H7 (cell line): ENCODE data around the gene PPP6R2. TPM values are rescaled to one million over a fixed set of nuclear protein-coding genes. Genes with fewer than 3 reads are reported as not detected.
"Not testable (repeated sequence)": the region's sequence is repeated elsewhere in the genome, so short reads cannot be mapped to it uniquely, and the experiment has no call there.

Experiments
- DNase-seq: peaks from one replicate; pipeline ENCODE4 v3.0.0; 2012
- H3K27me3 ChIP-seq: 2 replicates; pipeline ENCODE4 v1.6.0; 2011; ENCODE audit warnings: mild to moderate bottlenecking, low read length; ENCODE audit not compliant: control insufficient read depth, insufficient read depth
- H3K36me3 ChIP-seq: replicated peaks from 2 replicates; pipeline ENCODE4 v1.5.1; 2011; ENCODE audit warnings: low read length; ENCODE audit not compliant: control insufficient read depth, insufficient read depth
- H3K4me3 ChIP-seq: 2 replicates; pipeline ENCODE4 v1.5.1; 2011; ENCODE audit warnings: low read depth, mild to moderate bottlenecking, control low read depth, low read length, moderate library complexity; ENCODE audit not compliant: insufficient read depth
- total RNA-seq: library from RNA; depleted of rRNA; stranded (reverse); fragments of >200 nt; shearing (Covaris generic); gene quantifications from 2 replicates; pipeline ENCODE4 v1.2.3, GENCODE V29; 2014

PPP6R2 gene
- total RNA-seq, 1 experiment from 2014 or later, result 48.7 TPM

GRCh38 chr22:50319503-50319951 is 23.6 kb upstream of the PPP6R2 start:
- no peaks in the 10 kb centered on the region for H3K36me3 ChIP-seq
- no peak overlapping the region for H3K4me3 ChIP-seq
- DNase-seq, result peak; percentile 55
- no peaks in the 10 kb centered on the region for H3K27me3 ChIP-seq

- no peak overlapping the region for H3K4me3 ChIP-seq
- DNase-seq, result no peak
- no peaks in the 10 kb centered on the region for H3K36me3 ChIP-seq
- no peaks in the 10 kb centered on the region; the same call in 1 of the 2 replicates for H3K27me3 ChIP-seq
These were observed 23.0 kb upstream of the PPP6R2 start for GRCh38 chr22:50320116-50320515.

GRCh38 chr22:50320671-50321325 is 22.3 kb upstream of the PPP6R2 start:
- Histone ChIP-seq H3K4me3 (no peak overlapping the region), H3K27me3 (peaks cover 2% of the 10 kb centered on the region; the same call in 1 of the 2 replicates), H3K36me3 (no peaks in the 10 kb centered on the region)
- peak; percentile 35 for DNase-seq

GRCh38 chr22:50322382-50323104 is 20.6 kb upstream of the PPP6R2 start:
- H3K4me3 ChIP-seq, DNase-seq, H3K27me3 ChIP-seq, H3K36me3 ChIP-seq: not testable (repeated sequence)

- Histone ChIP-seq H3K36me3 (no peaks in the 10 kb centered on the region), H3K4me3 (no peak overlapping the region), H3K27me3 (peaks cover 10% of the 10 kb centered on the region)
- DNase-seq, result peak; percentile 11
These were observed 19.2 kb upstream of the PPP6R2 start for GRCh38 chr22:50323900-50324299.

GRCh38 chr22:50325444-50326224 is 17.5 kb upstream of the PPP6R2 start:
- no peaks in the 10 kb centered on the region for H3K36me3 ChIP-seq
- H3K4me3 ChIP-seq, result no peak overlapping the region
- peak; percentile 26 for DNase-seq
- peaks cover 10% of the 10 kb centered on the region for H3K27me3 ChIP-seq

GRCh38 chr22:50326225-50326955 is 16.7 kb upstream of the PPP6R2 start:
- peak overlapping the region; percentile 57 for H3K4me3 ChIP-seq
- DNase-seq, result peak; percentile 62
- no peaks in the 10 kb centered on the region for H3K36me3 ChIP-seq
- peaks cover 10% of the 10 kb centered on the region for H3K27me3 ChIP-seq

GRCh38 chr22:50326956-50327710 is 16.0 kb upstream of the PPP6R2 start, which contains the start of gene DENND6B:
Gene DENND6B, minus strand, starts transcription at chr22:50327012. Its CDS starts 24 bp downstream, at chr22:50326988.
- Histone ChIP-seq H3K27me3 (peaks cover 10% of the 10 kb centered on the region), H3K36me3 (no peaks in the 10 kb centered on the region), H3K4me3 (peak within 1 kb of the TSS; percentile 74)
- DNase-seq, result peak; percentile 98

- no peak for DNase-seq
- Histone ChIP-seq H3K4me3 (peak overlapping the region; percentile 74), H3K36me3 (no peaks in the 10 kb centered on the region), H3K27me3 (peaks cover 10% of the 10 kb centered on the region)
These were observed 15.5 kb upstream of the PPP6R2 start for GRCh38 chr22:50327711-50328019.

GRCh38 chr22:50329236-50329635 is 13.9 kb upstream of the PPP6R2 start:
- Histone ChIP-seq H3K27me3 (peaks cover 10% of the 10 kb centered on the region), H3K36me3 (no peaks in the 10 kb centered on the region), H3K4me3 (no peak overlapping the region)
- no peak for DNase-seq

GRCh38 chr22:50334433-50334832 is 8.7 kb upstream of the PPP6R2 start:
- H3K4me3 ChIP-seq, H3K27me3 ChIP-seq, H3K36me3 ChIP-seq, DNase-seq: not testable (repeated sequence)

- Histone ChIP-seq H3K4me3 (no peak overlapping the region), H3K36me3 (no peaks in the 10 kb centered on the region), H3K27me3 (no peaks in the 10 kb centered on the region)
- no peak for DNase-seq
These were observed 5.7 kb upstream of the PPP6R2 start for GRCh38 chr22:50337262-50338041.

- no peak for DNase-seq
- H3K4me3 ChIP-seq, result no peak overlapping the region
These were observed 5.0 kb upstream of the PPP6R2 start for GRCh38 chr22:50338042-50338573.

More at GRCh38 chr22:50338042-50338573, 5.0 kb upstream of the PPP6R2 start:
- Histone ChIP-seq H3K27me3 (no peaks in the 10 kb centered on the region), H3K36me3 (no peaks in the 10 kb centered on the region)
